BLaER1 treated with 17β-estradiol and CSF1 and Interleukin-3, amounts not matched to agents 10 nM and 100 nM (cell line): ENCODE data around the gene SLCO1B3.

ENCODE experiments used
- H3K27ac ChIP-seq, 11 experiments: shearing (Covaris generic); formaldehyde crosslinking; 2 replicates each; pipeline ENCODE4 v1.8.1; 2022
- H3K27me3 ChIP-seq, 11 experiments: shearing (Covaris generic); formaldehyde crosslinking; 2 replicates each; pipeline ENCODE4 v1.8.1; 2022
- H3K36me3 ChIP-seq, 11 experiments: shearing (Covaris generic); formaldehyde crosslinking; 2 replicates each; pipeline ENCODE4 v1.8.1; 2022
- H3K4me1 ChIP-seq, 10 experiments: shearing (Covaris generic); formaldehyde crosslinking; 2 replicates each; pipeline ENCODE4 v1.8.1; 2022
- H3K4me2 ChIP-seq, 11 experiments: shearing (Covaris generic); formaldehyde crosslinking; 2 replicates each; pipeline ENCODE4 v1.8.1; 2022
- H3K4me3 ChIP-seq, 10 experiments: shearing (Covaris generic); formaldehyde crosslinking; 2 replicates each; pipeline ENCODE4 v1.8.1; 2022
- H3K9ac ChIP-seq, 11 experiments: shearing (Covaris generic); formaldehyde crosslinking; 2 replicates each; pipeline ENCODE4 v1.8.1; 2022
- H3K9me3 ChIP-seq, 11 experiments: shearing (Covaris generic); formaldehyde crosslinking; replicated peaks in 1 of 11; 2 replicates each; pipeline ENCODE4 v1.8.1; 2022
- H4K20me1 ChIP-seq, 11 experiments: shearing (Covaris generic); formaldehyde crosslinking; 2 replicates each; pipeline ENCODE4 v1.8.1; 2022
- Cebpa-rat ChIP-seq, 11 experiments: shearing (Covaris generic); IDR thresholded peaks; 2 replicates each; pipeline ENCODE4 v1.8.1; 2022

The SLCO1B3 gene

DNA sequence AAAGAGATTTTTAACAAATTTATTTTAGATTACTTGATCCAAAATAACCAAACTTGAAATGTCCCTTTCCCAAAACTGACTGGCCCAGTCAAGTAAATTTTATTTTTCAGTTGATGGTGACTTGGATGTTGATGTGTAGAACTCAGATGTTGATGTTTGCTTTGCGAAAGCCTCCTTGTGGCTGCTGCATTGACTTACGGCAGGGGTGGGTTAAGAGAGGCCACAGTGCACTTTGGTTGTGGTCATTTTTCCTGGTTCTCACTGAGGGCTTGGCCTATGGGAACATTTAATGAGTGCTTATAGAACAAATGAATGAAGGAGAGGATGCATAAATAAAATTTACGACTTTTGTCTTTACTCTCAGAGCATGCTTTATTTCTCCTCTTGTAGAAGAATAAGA, 52.6 kb downstream of the SLCO1B3 start:
- H3K9me3 ChIP-seq = no peaks in the 10 kb centered on the region
- H3K9ac ChIP-seq = no peak overlapping the region
- no peak overlapping the region for H3K4me3 ChIP-seq
- TF ChIP-seq Cebpa-rat (IDR thresholded peaks at IDR 0.05) = no peak
- H3K4me1 ChIP-seq = no peaks in the 10 kb centered on the region
- no peak overlapping the region for H3K27ac ChIP-seq
- H3K4me2 ChIP-seq = no peak overlapping the region
- no peaks in the 10 kb centered on the region for H4K20me1 ChIP-seq
- H3K36me3 ChIP-seq = no peaks in the 10 kb centered on the region
- H3K27me3 ChIP-seq = no peaks in the 10 kb centered on the region

DNA sequence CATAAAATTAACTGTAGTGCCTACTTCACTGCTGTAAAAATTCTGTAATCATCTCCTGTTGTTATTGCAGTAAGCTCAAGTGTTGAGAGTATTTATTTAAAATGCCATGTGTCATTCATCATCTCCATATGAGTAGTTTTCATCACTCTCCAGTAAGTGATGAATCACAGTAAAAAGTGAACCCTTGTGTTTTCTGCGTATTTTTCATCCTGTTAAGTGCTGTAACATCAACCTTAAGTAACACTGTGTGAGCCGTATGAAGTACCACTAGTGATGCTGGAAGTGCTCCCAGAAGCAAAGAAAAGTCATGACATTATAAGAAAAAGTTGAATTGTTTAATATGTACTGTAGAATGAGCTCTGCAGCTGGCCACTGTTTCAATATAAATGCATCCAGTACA, 55.4 kb downstream of the SLCO1B3 start:
- Histone ChIP-seq H3K27me3 (no peaks in the 10 kb centered on the region), H3K4me1 (no peaks in the 10 kb centered on the region), H3K4me2 (no peak overlapping the region), H3K4me3 (no peak overlapping the region), H3K36me3 (no peaks in the 10 kb centered on the region), H3K9me3 (no peaks in the 10 kb centered on the region), H4K20me1 (no peaks in the 10 kb centered on the region), H3K27ac (no peak overlapping the region), H3K9ac (no peak overlapping the region)
- no peak for TF ChIP-seq Cebpa-rat (IDR thresholded peaks at IDR 0.05)

DNA sequence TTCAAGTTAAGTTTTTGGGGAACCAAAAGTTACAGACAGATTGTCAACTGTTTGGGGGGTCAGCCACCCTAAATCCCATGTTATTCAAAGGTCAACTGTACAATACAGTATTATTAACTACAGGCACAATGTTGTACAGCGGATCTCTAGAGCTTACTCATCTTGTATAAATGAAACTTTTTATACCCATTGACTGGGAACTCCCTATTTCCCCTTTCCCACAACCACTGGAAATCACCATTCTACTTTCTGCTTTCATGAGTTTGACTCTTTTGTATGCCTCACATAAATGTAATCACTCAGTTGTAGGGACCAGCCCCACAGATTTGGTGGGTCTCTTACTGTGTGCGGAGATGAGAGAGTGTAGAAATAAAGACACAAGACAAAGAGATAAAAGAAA, 57.8 kb downstream of the SLCO1B3 start:
- Histone ChIP-seq H3K4me2 (no peak overlapping the region), H3K4me1 (no peaks in the 10 kb centered on the region), H3K36me3 (no peaks in the 10 kb centered on the region), H3K27ac (no peak overlapping the region), H3K9me3 (no peaks in the 10 kb centered on the region), H3K4me3 (no peak overlapping the region), H3K27me3 (no peaks in the 10 kb centered on the region), H3K9ac (no peak overlapping the region), H4K20me1 (no peaks in the 10 kb centered on the region)
- no peak for TF ChIP-seq Cebpa-rat (IDR thresholded peaks at IDR 0.05)

DNA sequence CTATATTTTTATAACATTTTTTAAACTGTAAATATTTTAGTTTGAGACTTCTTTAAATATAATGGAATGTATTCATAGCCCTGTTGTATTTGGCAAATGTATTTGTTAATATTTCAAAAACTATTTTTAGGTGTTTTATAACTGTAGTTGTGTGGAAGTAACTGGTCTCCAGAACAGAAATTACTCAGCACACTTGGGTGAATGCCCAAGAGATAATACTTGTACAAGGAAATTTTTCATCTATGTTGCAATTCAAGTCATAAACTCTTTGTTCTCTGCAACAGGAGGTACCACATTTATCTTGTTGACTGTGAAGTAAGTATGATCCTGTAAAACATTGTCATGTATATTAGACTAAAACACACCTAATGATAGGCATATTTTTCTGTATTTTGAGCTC, 72.8 kb downstream of the SLCO1B3 start:
- H3K4me2 ChIP-seq = no peak overlapping the region
- no peaks in the 10 kb centered on the region for H3K27me3 ChIP-seq
- no peak overlapping the region for H3K4me3 ChIP-seq
- H3K4me1 ChIP-seq = no peaks in the 10 kb centered on the region
- no peak overlapping the region for H3K9ac ChIP-seq
- no peaks in the 10 kb centered on the region for H3K9me3 ChIP-seq
- TF ChIP-seq Cebpa-rat (IDR thresholded peaks at IDR 0.05) = no peak
- no peak overlapping the region for H3K27ac ChIP-seq
- no peaks in the 10 kb centered on the region for H4K20me1 ChIP-seq
- H3K36me3 ChIP-seq = no peaks in the 10 kb centered on the region

DNA sequence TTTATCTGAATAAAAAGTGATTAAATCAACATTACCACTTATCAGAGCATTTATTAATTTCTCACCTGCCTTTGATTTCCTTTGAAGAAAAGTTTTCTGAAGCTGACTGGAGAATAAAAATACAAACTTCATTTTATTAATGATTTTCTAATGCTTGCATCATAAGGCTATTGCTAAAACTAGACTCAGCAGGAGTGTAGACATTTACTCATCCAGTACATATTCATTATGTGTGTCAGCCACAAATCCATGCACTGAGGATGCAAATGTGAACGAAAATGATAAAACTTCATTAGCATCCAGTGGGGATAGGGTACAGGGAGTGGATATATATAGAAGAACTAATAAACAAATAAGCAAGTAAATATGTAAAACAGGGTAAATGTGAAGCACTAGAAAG, 74.6 kb downstream of the SLCO1B3 start:
- Histone ChIP-seq H3K4me3 (no peak overlapping the region), H3K9me3 (no peaks in the 10 kb centered on the region; a peak in 2 of 22 replicates), H3K4me2 (no peak overlapping the region), H3K27ac (no peak overlapping the region), H3K9ac (no peak overlapping the region), H4K20me1 (no peaks in the 10 kb centered on the region), H3K4me1 (no peaks in the 10 kb centered on the region), H3K36me3 (no peaks in the 10 kb centered on the region), H3K27me3 (no peaks in the 10 kb centered on the region)
- TF ChIP-seq Cebpa-rat (IDR thresholded peaks at IDR 0.05) = no peak

DNA sequence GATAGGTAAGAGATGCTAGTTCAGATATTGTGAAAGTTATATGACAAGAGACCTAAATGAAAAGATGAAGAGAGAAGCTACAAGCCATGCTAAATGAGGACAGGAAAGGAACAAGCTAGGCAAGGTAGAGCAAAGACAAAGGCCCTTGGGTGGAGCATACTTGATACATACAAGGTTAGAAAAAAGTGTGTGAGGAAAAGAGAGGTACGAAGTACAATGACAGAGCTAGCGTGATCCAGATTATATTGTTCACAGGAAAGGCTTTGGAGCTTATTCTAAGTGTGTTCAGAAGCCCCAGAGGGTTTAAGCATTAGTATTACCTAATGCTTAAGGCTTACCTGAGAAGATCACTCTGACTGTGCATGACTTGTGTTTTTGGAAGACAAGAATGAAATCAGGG, 75.0 kb downstream of the SLCO1B3 start:
- Histone ChIP-seq H4K20me1 (no peaks in the 10 kb centered on the region), H3K27me3 (no peaks in the 10 kb centered on the region), H3K9me3 (no peaks in the 10 kb centered on the region; a peak in 2 of 22 replicates), H3K9ac (no peak overlapping the region), H3K27ac (no peak overlapping the region), H3K36me3 (no peaks in the 10 kb centered on the region), H3K4me2 (no peak overlapping the region), H3K4me1 (no peaks in the 10 kb centered on the region), H3K4me3 (no peak overlapping the region)
- no peak for TF ChIP-seq Cebpa-rat (IDR thresholded peaks at IDR 0.05)

DNA sequence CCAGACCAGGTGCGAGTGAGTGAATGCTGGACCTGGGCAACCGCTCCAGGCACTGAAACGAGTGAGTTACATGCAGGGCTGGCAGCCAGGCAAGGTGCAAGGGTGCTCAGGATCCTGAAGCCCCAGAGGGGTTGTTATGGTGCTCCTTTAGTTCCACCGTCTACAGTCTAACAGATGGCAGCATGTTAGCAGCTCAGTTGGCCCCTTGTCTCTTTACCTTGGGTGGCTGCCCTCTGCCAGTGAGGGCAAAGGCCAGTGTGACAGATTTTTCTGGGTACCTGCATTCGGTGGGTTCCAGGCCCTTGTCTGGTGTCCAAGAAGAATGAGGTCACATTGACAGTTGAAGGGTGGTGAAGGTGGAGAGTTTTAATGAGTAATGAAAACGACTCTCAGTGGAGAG, 106.8 kb downstream of the SLCO1B3 start:
- TF ChIP-seq Cebpa-rat (IDR thresholded peaks at IDR 0.05) = no peak
- H3K4me3 ChIP-seq = no peak overlapping the region
- no peaks in the 10 kb centered on the region for H3K36me3 ChIP-seq

DNA sequence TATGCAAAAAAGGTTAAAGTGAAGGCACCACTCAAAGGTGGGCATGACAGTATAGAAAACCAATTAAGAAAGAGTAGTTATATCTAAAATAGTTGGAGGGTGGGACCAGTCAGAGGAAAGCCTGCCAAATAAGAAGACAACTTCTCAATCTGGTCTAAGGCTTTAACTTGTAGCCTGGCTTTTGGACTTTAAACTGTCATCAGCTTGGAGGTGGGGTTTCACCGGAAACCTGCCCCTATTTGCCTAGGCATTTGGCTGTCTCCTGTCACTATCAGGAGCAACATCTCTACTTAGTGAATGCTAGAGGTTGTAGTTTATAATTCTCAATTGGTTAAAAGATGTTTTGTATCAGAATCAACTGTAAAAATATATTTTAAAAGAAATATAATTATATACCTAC, 107.3 kb downstream of the SLCO1B3 start:
- H3K4me2 ChIP-seq = no peak overlapping the region
- H3K9ac ChIP-seq = no peak overlapping the region
- TF ChIP-seq Cebpa-rat (IDR thresholded peaks at IDR 0.05) = no peak
- no peaks in the 10 kb centered on the region for H3K9me3 ChIP-seq
- H3K4me3 ChIP-seq = no peak overlapping the region
- H3K27me3 ChIP-seq = no peaks in the 10 kb centered on the region
- H3K27ac ChIP-seq = no peak overlapping the region
- H4K20me1 ChIP-seq = no peaks in the 10 kb centered on the region
- no peaks in the 10 kb centered on the region for H3K36me3 ChIP-seq
- H3K4me1 ChIP-seq = no peaks in the 10 kb centered on the region

More for the DNA sequence above, 106.8 kb downstream of the SLCO1B3 start:
- no peaks in the 10 kb centered on the region for H3K4me1 ChIP-seq
- H4K20me1 ChIP-seq = no peaks in the 10 kb centered on the region
- H3K9me3 ChIP-seq = no peaks in the 10 kb centered on the region
- no peak overlapping the region for H3K9ac ChIP-seq
- H3K27me3 ChIP-seq = no peaks in the 10 kb centered on the region
- no peak overlapping the region for H3K27ac ChIP-seq
- no peak overlapping the region for H3K4me2 ChIP-seq

DNA sequence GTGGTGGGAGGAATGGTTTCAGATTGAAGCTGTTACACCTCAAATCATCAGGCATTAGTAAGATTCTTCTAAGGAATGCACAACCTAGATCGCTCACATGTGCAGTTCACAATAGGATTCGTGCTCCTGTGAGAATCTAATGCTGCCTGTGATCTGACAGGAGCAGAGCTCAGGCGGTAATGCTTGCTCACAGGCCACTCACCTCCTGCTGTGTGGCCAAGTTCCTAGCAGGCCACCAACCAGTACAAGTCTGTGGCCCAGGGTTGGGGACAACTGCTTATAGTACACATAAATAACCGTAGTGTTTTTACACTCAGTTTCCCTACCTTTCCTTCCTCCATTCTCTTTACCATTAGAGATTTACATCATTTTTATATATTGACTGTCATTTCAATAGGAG, 121.4 kb downstream of the SLCO1B3 start:
- H3K36me3 ChIP-seq = no peaks in the 10 kb centered on the region
- H3K27me3 ChIP-seq = no peaks in the 10 kb centered on the region
- no peaks in the 10 kb centered on the region for H4K20me1 ChIP-seq
- no peak for TF ChIP-seq Cebpa-rat (IDR thresholded peaks at IDR 0.05)
- no peak overlapping the region for H3K4me2 ChIP-seq
- no peaks in the 10 kb centered on the region for H3K4me1 ChIP-seq
- no peak overlapping the region for H3K9ac ChIP-seq
- H3K27ac ChIP-seq = no peak overlapping the region
- no peak overlapping the region for H3K4me3 ChIP-seq
- no peaks in the 10 kb centered on the region for H3K9me3 ChIP-seq

DNA sequence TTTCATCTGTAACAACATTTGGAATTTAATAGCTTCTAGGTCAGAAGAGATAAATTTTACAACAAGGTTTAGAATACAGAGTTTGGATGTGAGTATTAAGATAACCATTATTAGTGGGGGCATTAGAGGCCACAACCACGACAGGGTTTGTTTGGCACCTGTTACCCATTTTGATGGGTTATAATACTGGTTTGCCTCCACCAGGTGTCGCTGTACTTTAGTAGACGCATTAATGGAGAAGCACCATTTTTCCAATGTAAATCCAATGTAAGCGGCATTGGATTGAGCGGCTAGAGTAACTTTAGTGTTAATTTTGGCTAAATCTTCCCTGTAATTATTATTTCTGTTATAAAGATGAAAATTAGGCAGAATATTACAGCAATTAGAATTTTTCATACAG, 136.2 kb downstream of the SLCO1B3 start:
- Histone ChIP-seq H4K20me1 (no peaks in the 10 kb centered on the region), H3K27me3 (no peaks in the 10 kb centered on the region), H3K36me3 (no peaks in the 10 kb centered on the region), H3K27ac (no peak overlapping the region), H3K4me1 (no peaks in the 10 kb centered on the region), H3K4me3 (no peak overlapping the region), H3K4me2 (no peak overlapping the region), H3K9me3 (peaks cover 0 to 6% (median 0%) of the 10 kb centered on the region in 11 experiments; a peak in 3 of 22 replicates), H3K9ac (no peak overlapping the region)
- no peak for TF ChIP-seq Cebpa-rat (IDR thresholded peaks at IDR 0.05)

DNA sequence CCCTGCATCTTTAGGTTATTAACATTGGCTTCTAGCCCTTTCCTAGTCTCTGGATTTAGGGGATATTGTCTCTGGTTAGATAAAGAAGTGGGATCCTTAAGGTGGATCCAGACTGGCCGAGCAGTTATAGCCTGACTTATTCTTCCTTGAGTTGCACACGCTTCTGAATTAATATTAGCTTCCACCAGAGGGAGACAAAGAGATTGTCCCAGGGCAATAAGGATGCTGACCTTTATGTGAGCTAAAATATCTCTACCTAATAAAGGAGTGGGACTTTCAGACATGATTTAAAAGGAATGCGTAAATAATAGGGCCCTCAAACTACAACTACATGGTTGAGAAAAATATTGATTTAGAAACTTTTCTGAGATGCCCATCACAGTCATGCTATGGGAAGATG, 139.7 kb downstream of the SLCO1B3 start:
- Histone ChIP-seq H3K9me3 (no peaks in the 10 kb centered on the region), H3K4me3 (no peak overlapping the region), H3K27ac (no peak overlapping the region), H3K27me3 (no peaks in the 10 kb centered on the region), H3K9ac (no peak overlapping the region), H3K4me2 (no peak overlapping the region), H3K36me3 (no peaks in the 10 kb centered on the region), H3K4me1 (no peaks in the 10 kb centered on the region), H4K20me1 (no peaks in the 10 kb centered on the region)
- no peak for TF ChIP-seq Cebpa-rat (IDR thresholded peaks at IDR 0.05)
